HG03575 (cell line): Measurements from ENCODE around the gene MROH2A.

Source experiments
- ATAC-seq: cut with Tn5 transposase; IDR thresholded peaks from one replicate; pipeline ENCODE4 v1.9.1; 2021; ENCODE audit not compliant: unreplicated experiment, insufficient number of reproducible peaks, low FRiP score; ENCODE audit errors: extremely low read depth

MROH2A gene

DNA sequence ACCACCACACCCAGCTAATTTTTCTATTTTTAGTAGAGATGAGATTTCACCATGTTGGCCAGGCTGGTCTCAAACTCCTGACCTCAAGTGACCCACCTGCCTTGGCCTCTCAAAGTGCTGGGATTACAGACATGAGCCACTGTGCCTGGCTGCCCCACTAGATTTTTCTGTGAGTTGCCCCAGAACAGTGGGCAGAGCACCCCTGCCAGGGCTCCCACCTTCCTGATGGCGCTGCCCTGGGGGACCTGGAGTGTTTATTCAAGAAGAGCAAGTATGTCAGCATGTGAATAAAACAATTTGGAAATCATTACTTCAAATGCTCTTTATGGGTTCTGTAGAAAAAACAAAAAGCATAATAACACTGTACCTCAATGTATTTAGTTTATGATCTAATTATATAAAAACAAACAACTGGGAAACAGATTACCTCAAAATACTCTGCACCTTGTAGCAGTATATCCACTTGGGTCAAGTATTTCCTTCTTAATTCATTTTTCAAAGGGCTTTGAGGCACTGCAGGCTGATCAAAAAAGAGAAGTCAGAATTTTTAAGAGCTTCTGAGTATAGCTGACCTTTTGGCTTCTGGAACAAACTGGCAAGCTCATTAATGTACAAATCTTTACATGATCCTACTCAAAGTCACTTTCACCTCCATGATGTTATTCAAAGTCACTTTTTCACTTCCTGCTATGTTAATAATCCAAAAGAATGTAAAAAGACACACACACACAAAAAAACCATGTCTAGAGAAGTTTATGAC, 67.4 kb downstream of the MROH2A start:
- no peak for ATAC-seq

DNA sequence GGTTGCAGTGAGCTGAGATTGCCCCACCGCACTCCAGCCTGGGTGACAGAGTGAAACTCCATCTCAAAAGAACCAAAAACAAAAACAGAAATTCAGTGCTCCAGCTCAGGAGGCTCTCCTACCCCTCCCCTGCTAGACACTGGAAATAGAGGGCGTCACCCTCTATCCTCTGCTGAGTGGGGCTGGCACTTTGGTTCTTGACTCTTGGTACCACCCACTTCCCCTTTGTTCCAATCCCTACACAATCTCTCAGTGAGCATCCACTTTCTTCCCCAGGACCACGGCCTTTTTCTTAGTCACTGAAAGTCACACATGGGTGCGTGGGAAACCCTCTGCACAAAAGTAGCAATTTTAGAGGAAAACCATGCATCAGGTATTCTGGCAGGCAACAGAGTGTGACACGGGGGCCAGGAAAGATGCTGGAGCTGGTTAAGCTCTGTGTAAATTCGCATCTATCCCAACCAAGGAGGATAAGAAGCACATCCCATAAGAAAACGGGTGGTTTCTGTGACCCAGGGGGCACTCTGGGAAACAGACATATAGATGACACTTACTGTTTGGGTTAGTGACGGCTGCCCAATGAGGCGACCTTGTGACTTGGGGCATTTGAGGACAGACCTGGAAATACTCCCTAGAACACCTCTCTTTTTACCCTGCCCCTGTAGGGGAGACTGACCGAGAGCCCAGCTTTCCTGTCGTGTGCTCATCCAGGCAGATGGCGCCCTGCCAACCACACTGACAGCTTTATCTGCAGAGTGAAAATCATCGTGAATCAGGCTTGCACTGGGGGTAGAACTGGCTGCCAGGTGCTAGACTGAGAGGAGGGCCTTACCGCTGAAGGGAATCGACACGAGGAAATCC, 68.5 kb downstream of the MROH2A start:
- ATAC-seq, result no peak

DNA sequence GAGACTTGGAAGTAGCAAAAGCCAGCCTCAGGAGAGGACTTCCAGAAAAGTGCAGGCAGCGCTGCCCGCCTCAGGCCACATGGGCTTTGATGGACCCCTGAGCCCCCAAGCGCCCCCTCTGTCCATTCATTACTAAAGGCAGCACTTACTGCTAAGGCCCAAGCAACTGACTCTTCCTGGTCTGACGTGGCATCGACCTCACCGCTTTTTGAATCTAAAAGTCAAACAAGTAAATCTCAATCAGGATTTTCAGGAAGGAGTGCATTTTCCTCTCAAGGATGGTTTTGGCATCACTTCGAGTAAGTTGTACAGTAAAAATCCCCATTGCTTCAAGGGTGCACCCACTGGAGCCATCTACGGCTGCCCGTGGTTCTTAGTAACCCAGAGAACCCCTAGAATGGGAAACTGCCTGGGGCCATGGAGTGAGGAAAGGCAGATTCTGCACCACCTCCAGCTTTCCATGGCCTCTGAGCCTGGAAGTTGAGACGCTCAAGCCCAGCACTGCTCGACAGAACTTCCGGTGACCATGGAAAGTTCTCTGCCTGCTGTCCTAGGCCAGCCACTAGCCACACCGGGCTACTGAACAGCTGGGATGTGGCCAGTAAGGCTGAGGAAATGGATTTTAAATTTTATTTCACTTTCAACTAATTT, 69.2 kb downstream of the MROH2A start:
- no peak for ATAC-seq

DNA sequence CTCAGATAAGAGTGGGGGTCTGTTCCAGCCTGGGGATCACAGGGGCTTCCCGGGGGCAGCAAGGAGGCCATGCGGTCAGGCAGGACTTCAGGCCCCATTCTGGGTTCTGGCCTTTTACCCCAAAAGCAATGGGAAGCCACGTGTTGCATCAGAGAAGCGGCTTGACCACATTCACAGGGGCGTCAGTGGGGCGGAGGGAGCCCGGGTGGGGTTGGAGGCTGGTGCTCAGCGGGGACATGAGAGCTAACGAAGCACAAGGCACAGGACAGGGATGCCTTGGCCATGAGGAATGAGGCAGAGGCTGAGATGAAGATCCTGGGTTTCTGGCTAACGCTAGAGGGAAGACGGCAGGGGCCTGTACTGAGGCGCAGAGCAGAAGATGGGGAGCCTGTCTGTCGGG, 70.1 kb downstream of the MROH2A start:
- no peak for ATAC-seq

DNA sequence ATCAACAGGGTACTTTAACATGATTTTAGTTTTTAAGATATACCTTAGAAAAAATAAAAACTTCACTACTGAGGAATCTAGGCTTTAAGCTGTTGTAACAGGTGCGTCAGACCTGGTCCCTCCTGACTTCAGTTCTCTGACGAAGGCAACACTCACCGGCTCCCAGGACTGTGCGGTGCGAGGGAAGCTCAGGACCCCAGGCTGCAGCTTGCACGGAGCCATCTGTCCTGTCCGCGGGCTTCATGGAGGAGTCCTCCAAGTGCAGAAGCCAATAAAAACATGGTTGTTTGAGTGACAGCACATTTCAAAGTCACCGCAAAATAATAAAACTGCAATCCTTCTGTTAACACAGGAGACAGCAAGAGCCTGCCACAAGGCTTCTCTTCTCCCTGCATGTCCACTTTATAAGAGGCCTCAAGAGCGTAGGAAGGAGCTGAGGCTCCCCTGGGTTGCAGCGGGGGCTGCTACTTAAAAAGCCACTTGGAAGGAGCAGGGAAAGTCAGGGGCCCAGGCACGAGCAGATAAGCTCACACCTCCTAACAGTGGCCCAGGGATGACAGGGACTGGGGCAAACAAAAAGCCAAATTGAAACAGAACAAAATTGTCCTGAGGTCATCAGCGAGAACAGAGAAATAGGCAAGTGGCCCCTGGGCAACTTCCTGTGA, 71.6 kb downstream of the MROH2A start:
- ATAC-seq, result no peak

DNA sequence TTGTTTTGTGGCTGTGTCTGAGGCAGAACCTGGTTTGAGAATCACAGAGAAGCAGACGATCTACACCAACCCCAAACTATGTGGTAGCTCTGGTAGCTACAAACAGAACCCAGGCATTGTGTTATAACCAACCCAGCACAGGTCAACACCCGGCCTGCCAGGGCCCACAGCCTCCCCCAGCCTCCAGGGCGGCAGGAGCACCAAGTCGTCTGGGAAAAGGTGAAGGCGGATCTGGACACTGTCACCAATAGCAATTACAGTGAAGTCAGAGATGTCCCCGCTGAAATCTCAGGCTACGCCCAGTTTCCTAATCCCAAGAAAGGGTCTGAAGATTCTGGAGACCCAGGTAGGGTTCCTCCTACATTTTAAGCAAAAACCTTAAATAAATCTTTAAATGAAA, 72.6 kb downstream of the MROH2A start:
- no peak for ATAC-seq

DNA sequence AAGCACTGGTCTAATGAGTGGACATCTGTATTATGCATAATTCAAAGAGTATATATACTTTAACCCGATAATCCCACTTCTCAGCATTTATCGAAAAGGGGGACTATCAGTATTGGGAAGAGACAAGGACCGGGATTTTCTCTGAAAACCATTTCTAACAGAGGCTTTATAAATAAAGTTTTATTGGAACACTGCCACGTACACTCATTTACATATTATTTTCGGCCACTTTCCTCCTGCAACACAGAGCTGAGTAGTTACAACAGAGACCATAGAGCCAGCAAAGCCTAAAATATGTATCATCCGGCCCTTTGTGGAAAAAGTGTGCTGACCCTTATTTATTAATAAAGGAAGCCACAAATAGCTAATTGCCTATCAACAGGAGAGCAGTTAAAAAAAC, 73.0 kb downstream of the MROH2A start:
- no peak for ATAC-seq

DNA sequence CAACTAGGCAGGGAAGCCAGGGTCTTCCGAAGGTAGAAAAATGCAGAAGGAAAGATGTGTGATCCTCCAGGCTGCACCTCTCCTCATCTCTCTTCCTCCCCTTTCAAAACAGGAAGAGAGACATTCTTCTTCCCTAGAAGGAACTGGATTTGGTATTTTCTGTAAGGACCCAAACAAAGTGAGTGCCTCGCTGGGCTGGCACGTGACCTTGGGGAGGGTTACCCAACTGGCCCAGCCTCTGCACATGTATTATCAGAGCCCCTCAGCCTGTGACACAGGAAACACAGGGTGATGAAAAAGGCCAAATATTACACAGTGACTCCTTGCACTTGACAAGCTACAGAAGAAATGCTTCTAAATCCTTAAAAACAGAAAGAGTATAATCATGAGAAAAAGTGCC, 73.9 kb downstream of the MROH2A start:
- no peak for ATAC-seq

DNA sequence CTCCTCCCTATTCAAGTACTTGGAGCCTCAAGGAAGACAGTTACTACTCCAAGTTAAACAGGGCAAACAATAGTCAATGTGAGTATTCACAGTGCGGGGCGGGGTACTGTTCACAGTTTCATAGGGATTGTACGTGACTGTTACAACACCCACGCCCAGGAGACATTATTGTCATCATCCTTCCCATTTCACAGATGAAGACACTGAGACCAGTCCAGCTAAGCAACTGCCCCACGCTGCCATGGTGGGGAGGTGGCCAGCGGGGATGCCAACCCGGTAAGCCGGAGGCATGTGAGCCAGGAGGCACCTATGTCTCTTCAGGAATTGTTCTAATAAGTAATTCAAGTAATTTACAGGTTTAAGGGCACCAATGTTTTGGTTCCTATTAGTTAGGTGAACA, 75.2 kb downstream of the MROH2A start:
- ATAC-seq, result no peak

DNA sequence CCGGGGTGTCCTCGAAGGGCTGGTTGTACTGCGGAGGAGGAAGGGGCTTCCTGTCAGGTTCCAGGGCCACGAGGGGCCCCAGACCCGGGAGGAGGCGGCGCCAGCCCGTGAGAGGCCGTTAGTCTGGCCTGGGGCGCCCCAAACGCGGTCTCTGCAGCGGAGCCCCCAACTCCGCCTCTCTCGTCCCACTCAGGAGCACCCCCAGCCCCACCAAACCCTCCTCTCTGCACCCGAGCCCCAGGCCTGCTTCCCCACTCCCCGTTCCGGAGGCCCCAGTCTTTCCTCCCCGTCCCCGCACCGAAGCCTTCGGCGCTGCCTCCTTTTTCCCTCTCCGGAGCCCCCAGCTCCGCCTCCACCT, 75.7 kb downstream of the MROH2A start:
- ATAC-seq, result no peak

DNA sequence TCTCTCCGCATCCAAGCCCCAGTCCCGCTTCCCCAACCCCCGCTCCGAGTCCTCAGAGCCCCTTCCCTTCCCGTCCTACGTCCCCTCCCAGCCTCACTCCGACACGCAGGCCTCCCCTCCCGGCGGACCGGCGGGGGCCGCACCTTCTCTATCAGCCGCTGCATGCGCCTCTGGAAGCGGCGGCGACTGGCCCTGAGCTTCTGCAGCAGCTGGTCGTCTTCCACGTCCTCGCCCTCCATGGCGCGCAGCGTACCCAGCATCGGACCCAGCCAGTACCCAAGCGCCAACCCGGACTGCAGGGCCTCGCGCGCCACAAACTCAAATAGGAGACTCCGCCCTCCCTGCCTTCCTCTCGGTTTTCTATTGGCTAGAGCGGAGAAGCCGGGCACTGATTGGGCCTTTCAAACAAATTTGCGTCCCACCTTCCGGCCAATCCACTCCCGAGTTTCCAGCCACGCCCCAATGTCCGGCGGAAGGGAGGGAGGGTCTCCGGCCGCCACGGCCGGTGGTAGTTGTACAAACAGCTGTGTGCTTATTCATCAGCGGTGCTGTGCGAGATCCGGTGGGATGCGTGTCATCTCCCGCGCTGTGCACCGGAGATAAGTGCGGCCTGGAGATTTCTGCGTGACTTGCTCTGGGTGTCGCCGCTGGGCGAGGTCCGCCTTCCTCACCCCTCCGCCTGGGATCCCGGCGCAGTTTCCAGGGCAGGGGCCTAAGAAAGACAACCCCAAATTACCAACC, 76.3 kb downstream of the MROH2A start, which contains the start of gene HJURP:
Gene HJURP, minus strand, starts transcription at position 295 of the 741 bp plus-strand sequence. Its CDS starts 35 bp downstream, at position 260.
- peak; percentile 86 for ATAC-seq

DNA sequence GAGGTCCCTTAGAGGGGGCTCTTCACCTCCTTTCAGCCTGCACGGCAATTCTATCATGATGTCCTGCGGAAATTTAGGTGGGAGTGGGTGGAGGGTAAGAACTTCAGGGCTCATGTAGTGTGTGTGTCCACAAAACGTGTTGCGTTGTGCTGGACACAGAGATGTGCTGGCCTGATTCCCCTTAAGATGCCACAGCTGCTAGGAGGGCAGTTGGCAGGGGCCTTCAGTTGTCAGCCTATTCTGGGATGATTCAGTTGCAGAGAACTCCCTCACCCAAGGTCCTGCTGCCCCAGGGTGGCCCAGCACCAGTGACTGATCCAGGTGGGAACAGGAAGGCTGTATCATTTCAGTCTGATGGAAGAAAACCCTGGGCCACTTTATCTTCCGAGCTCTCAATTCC, 77.2 kb downstream of the MROH2A start:
- ATAC-seq, result no peak

DNA sequence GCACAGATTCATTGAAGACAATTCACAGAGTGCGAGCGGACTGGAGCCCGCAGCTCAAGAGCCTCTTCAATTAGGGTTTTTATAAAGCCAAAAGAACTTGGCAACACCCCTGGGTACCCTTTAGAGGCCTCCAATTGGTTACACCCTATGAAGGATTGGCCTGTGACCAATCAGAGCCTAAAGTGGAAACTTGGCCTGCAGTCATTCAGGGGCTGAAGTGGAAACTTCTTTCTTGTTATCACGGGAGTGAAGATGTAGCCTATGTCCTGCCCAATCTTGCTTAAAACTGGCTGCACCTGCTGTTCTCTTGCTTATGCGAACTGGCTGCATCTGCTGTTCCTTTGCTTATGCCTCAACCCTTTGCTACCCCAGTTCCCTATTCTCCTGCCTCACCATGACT, 78.1 kb downstream of the MROH2A start:
- no peak for ATAC-seq

DNA sequence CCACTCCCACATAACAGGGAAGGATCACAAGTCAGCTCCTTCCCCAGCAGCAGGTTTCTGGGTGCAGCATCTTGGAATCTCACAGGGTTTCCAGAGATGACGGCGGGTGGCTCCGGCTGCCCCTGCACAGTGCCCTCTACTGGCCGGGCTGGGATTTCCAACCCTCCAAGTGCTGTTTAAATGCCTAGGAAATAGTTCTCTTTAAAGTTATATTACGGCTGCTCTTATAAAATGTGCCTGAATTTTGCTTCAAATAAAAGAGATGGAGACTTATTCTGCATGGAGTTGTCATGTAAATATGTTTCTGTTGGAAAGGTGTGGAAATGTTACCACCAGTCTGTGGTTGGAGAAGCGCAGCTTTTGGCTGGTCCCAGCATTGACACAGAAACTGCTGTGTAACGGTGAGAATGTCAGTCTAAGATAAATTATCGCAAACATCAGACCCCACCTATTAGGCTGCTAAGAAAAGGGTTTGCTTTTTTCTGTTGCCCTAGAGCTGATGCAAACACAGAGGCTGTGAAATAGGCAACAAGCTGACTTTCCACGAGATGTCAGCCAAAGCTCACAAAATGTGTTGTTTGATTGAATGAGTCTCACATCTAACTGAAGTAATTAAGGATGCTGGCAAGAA, 79.5 kb downstream of the MROH2A start:
- no peak for ATAC-seq

DNA sequence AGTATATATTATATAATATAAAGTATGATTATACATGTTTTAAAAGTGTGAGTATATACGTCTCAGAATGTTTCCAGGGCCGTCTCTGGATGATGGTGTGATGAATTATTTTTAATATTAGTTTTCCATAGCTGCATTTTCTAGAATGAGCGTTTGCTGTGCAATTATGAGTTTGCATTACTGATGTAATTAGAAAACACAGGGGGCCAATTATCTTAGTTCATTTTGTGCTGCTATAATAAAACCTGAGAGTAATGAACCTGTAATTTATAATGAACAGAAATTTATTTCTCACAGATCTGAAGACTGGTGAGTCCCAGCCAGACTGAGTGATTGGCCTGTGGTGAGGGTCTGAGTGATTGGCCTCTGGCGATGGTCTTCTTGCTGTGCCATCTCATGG, 80.2 kb downstream of the MROH2A start:
- no peak for ATAC-seq

DNA sequence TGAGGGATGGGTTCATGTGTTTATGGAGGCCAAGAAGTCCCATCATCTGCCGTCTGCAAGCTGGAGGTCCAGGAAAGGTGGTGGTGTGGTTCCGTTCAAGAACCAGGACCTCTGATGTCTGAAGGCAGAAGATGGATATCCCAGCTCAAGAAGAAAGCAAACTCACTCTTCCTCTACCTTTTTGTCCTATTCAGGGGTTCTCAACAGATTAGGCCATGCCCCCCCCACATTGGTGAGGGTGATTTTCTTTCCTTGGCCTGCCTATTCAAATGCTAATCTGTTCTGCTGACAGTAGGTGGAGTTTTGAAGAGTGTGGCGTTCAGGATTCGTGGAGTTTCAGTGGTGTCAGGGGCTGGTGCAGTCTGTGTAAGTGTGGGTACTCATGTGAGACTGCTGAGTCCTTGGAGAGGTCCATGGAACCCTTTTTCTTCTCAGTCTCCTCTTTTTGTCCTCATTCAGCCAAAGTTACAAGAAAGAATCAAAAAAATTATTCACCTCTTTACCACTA, 84.2 kb downstream of the MROH2A start:
- ATAC-seq, result no peak

DNA sequence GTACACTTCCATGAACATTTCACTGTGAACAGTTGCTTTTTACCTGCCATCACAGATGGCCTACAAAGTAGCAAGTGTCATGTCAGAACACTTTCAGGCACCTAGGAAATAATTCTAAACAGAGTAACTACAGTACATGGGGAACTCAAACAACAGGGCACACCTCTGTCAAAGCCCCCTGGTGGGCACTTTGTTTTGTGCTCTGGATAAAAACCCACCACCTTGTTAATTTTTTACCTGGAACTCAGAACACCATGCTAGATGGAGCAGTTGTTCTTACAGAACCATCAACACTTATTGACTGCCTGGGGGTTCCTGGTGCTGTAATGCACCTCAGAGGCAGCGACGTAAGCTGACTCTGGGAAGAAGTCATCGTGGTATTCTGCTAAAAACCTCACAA, 87.7 kb downstream of the MROH2A start:
- ATAC-seq, result no peak

DNA sequence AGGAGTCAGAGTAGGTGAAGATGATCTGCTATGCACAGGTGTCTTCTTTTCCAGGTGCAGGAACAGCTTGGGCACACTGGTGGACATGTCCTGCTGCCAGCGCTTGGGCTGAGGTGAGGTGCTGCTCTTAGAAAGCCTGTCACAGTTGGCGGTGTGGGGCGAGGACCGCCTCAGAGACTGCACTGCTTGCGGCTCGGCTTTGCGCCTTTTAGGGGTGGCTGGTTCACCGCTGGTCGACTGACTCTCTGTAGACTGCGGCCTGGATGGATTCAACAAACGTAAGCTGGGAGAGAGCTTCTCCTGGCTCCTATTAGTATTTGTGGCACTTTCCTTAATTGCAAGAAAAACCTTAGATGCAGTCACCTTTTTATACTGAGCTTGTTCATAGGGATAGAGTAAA, 88.3 kb downstream of the MROH2A start:
- ATAC-seq, result no peak
